ENCODE measurements around the gene RAD54L2. TPM values are rescaled to one million over a fixed set of nuclear protein-coding genes. Genes with fewer than 3 reads are reported as not detected.

Gene RAD54L2
- total and polyA plus RNA-seq, 2 of the 8 experiments (the other 6 are each of a cell fraction or from before 2014, with no cell fraction given) = 8.2 to 35.2 TPM

DNA sequence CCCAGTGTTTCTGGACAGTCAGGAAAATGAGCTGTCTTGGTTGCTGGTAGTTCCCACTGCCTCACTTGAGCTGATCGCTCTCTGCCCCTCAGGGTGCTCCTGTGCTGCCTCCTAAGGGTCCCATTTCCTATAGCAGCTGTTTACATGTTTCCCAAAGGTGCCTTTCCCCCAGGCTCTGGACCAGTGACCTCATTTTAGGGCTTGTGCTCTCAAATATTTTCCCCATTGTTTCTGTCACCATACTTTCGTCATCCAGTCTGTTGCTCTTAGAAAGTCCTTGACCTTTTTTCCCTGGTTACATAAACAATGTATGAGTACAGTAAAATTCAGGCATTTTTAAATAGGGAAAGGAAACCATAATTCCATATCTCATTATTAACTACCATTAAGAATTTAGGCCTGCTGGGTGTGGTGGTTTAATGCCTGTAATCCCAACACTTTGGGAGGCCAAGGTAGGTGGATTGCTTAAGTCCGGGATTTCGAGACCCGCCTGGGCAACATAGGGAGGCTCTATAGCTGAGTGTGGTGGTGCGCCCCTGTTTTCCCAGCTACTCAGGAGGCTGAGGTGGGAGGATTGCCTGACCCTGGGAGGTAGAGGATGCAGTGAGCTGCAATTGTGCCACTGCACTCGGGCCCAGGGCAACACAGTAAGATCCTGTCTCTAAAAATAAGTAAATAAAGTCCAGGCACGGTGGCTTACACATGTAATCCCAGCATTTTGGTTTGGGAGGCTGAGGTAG is 11.7 kb downstream of the RAD54L2 start:
- H4K5ac ChIP-seq (ENCODE audit: insufficient read length, low read depth, low read length) = no peak overlapping the region
- peaks cover 0 to 20% of the 10 kb centered on the region in 2 experiments; a peak in 1 of 4 replicates for H3K79me2 ChIP-seq (ENCODE audit: control insufficient read depth in 1 of 2, insufficient read depth in 2 of 2, low read length in 2 of 2)
- H3K27ac ChIP-seq (ENCODE audit: low read depth, low read length) = no peak overlapping the region
- H3K9ac ChIP-seq (replicated peaks in 1 of 4; ENCODE audit: extremely low read depth in 1 of 4, low read depth in 3 of 4, low read length in 3 of 4) = no peak overlapping the region
- no peak overlapping the region for H2BK5ac ChIP-seq (ENCODE audit: low read depth, low read length)
- WGBS, 2 experiments (ENCODE audit: extremely low coverage in 1 of 2, insufficient coverage in 1 of 2, insufficient read length in 1 of 2, insufficient replicate concordance in 2 of 2, low coverage in 1 of 2, low lambda C conversion rate in 2 of 2, missing lambda C conversion rate in 1 of 2) = 91% methylated on average over 8 of the region's 8 CpGs; no CpG with 5 or more reads in 1 of the 2 experiments
- no peak overlapping the region for H2BK20ac ChIP-seq (ENCODE audit: low read length)
- H3K4me3 ChIP-seq (ENCODE audit: extremely low read depth in 1 of 4, insufficient read depth in 2 of 4, low read depth in 3 of 4, low read length in 4 of 4) = no peak overlapping the region
- H4K8ac ChIP-seq (ENCODE audit: extremely low read depth, insufficient read depth, low read length) = no peak overlapping the region
- H4K91ac ChIP-seq (replicated peaks; ENCODE audit: insufficient read length, low read length) = no peak overlapping the region
- H3K79me1 ChIP-seq (ENCODE audit: low read depth, low read length) = no peaks in the 10 kb centered on the region; the same call in 1 of the 2 replicates
- H4K20me1 ChIP-seq (replicated peaks in 1 of 2; ENCODE audit: control insufficient read depth in 1 of 2, insufficient read depth in 2 of 2, low read length in 2 of 2) = no peaks in the 10 kb centered on the region
- DNase-seq (ENCODE audit: low read depth in 1 of 2, low spot score in 2 of 2) (no peak), FAIRE-seq (no peak)
- ChIA-PET CTCF (ENCODE audit: partially characterized antibody) (interaction anchor here (0.6 to 2.1 kb wide), 5 partner anchors 10 to 106 kb away, joined by 3 to 7 read pairs (median 4); no protein-coding TSS in a partner anchor), POLR2A (ENCODE audit: partially characterized antibody) (interaction anchor here (0.8 to 1.6 kb wide), 3 partner anchors 10 to 41 kb away, joined by 3 to 11 read pairs (median 6); partner anchors contain the start of gene RAD54L2)
- H3K56ac ChIP-seq (replicated peaks; ENCODE audit: insufficient read length, low read depth, low read length) = no peak overlapping the region
- H3K4me2 ChIP-seq (ENCODE audit: insufficient read depth in 1 of 2, low read depth in 2 of 2, low read length in 2 of 2) = no peak overlapping the region
- no peak for TF ChIP-seq RAD21 (IDR thresholded peaks at IDR 0.05 in 1 of 2, conservative IDR thresholded peaks at IDR 0.05 in 1 of 2; ENCODE audit: low read depth in 2 of 2, low read length in 2 of 2)
- no peak for TF ChIP-seq HDAC6 (IDR thresholded peaks at IDR 0.05; ENCODE audit: low read depth, low read length)
- no peak for TF ChIP-seq BACH1 (IDR thresholded peaks at IDR 0.05; ENCODE audit: low read length)
- no peak for TF ChIP-seq EGR1 (IDR thresholded peaks at IDR 0.05; ENCODE audit: borderline replicate concordance, low read depth, low read length)
- no peak for TF ChIP-seq SP1 (IDR thresholded peaks at IDR 0.05; ENCODE audit: low read depth, low read length)
- TF ChIP-seq SP4 (IDR thresholded peaks at IDR 0.05; ENCODE audit: low read length) = no peak
- no peak for TF ChIP-seq CBX5 (IDR thresholded peaks at IDR 0.05; ENCODE audit: low read depth, low read length)
- H3K27me3 ChIP-seq (replicated peaks in 1 of 4; ENCODE audit: control insufficient read depth in 3 of 4, extremely low read depth in 1 of 4, insufficient read depth in 3 of 4, low read length in 3 of 4) = no peaks in the 10 kb centered on the region
- H3K14ac ChIP-seq (ENCODE audit: insufficient read length) = no peak overlapping the region
- no peaks in the 10 kb centered on the region for H3K23me2 ChIP-seq (ENCODE audit: low read depth, low read length)
- no peak overlapping the region for H2AK5ac ChIP-seq (ENCODE audit: low read depth, low read length)
- no peaks in the 10 kb centered on the region for H3K9me3 ChIP-seq (ENCODE audit: insufficient read depth in 2 of 2, low read depth in 1 of 2, low read length in 1 of 2)
- H3K4ac ChIP-seq (replicated peaks; ENCODE audit: insufficient read length, low read depth, low read length) = no peak overlapping the region
- H2AFZ ChIP-seq (ENCODE audit: low read length) = no peak overlapping the region
- H3K18ac ChIP-seq (ENCODE audit: extremely low read depth, low read length) = no peak overlapping the region
- H2BK12ac ChIP-seq (ENCODE audit: low read depth, low read length) = no peak overlapping the region
- no peaks in the 10 kb centered on the region for H3K4me1 ChIP-seq (replicated peaks in 1 of 4; ENCODE audit: control insufficient read depth in 3 of 4, insufficient read depth in 4 of 4, low read length in 3 of 4)
- H2BK15ac ChIP-seq (ENCODE audit: low read length) = no peak overlapping the region
- peaks cover 0 to 6% (median 0%) of the 10 kb centered on the region in 4 experiments; a peak in 2 of 8 replicates for H3K36me3 ChIP-seq (ENCODE audit: control insufficient read depth in 2 of 4, insufficient read depth in 4 of 4, low read length in 3 of 4)
- H3K23ac ChIP-seq (ENCODE audit: insufficient read length) = no peak overlapping the region
- H2BK120ac ChIP-seq (replicated peaks; ENCODE audit: low read depth, low read length) = no peak overlapping the region
